AG08396 (cell line): ENCODE measurements around the gene CHN2.

Source experiments
- DNase-seq: peaks from one replicate; pipeline ENCODE4 v3.0.0; 2012; ENCODE audit warnings: low spot score, mixed read lengths

CHN2 gene

GRCh38 chr7:29434380-29434768, 239.8 kb downstream of the CHN2 start:
- no peak for DNase-seq

GRCh38 chr7:29435167-29435566, 240.6 kb downstream of the CHN2 start:
- no peak for DNase-seq

GRCh38 chr7:29435902-29436301, 241.3 kb downstream of the CHN2 start:
- DNase-seq, result no peak

GRCh38 chr7:29442146-29442545, 247.6 kb downstream of the CHN2 start:
- DNase-seq, result no peak

DNA sequence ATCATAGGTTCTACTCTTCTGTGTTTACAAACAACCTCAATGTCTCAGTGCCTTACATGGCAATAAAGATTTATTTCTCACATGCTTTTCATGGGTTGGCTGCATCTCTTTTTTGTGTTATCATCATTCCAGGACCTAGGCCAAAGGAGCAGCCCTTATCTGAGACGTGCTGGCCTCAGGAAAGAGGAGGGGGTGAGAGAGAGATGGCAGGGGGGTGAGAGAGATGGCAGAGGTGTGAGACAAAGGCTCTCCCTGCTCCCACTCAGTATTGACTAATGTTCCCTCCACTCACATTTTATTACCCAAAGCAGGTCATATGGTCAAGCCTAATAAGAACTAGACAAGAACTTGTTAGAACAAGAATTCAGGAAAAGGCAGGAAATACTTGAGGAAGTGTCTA, 249.0 kb downstream of the CHN2 start:
- no peak for DNase-seq

DNA sequence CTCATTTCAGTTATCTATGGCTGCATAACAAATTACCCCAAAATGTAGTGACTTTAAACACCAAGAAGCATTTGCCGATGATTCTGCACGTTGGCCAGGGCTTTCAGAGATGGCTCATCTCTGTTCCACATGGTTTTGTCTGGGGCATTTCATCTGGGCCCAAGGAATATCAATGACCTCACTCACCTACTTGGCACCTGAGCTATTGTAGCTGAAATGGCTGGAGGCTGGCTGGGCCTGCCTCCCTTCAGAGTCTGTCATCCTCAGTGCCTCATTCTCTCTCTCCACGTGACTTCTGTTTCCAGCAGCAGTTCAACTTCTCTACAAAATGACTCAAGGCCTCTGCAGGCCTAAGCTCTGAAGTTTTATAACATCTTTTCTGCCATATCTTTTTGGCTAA, 249.7 kb downstream of the CHN2 start:
- DNase-seq, result no peak

GRCh38 chr7:29445736-29446135, 251.2 kb downstream of the CHN2 start:
- no peak for DNase-seq

DNA sequence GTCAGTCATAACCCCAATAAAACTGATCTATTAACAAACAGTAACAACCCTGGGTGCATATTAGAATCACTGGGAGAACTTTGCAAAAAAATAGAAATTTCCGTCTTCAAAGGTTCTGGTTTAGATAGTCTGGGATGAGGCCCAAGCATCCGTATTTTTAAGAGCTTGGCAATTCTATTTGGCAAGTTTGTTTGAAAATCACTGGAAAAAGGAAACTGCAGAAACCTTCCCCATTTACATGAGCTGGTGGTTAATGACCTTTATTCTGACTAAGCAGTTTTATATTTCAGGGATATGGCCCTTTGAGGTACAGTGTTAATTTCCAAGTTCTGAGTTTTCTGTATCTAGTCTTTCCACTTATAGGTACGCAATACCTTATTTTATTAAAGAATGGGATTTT, 253.3 kb downstream of the CHN2 start:
- DNase-seq, result no peak

- DNase-seq, result no peak
Observed at GRCh38 chr7:29449569-29450260, 255.1 kb downstream of the CHN2 start.

DNA sequence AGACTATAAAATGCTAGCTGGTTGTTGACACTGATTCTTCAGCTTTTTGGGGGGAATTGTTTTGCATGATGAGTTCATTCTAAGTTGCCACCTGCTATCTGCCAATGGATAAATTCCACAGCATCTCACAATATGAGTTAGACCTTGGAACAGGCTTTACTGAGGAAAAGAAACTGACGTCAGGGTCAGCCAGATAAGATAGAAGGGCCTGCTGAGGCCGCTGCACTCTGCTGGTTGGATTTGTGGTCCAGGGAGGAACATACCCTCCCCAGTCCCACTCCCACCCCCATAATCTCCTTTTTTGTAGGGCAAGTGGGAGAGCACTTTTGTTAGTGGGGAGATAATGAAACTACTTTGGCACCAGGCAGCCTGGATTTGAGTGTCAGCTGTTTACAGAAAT, 258.4 kb downstream of the CHN2 start:
- DNase-seq, result no peak

DNA sequence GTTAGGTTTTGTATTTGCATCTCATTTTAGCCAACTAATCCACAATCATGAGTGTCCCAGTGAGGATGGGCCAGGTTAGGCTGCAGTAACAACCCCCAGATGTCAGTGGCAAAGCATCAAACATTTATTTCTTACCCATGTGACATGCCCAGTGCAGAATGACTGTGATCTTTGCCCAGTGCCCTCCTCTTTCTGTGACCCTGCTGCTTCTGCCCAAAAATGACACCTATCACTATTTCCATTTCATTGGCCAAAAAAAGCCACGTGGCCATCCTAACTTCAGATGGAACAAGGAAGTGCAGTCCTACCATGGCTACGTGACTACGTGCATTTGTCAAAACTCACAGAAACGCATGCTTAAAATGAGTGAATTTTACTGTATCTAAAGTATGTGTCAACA, 259.9 kb downstream of the CHN2 start:
- DNase-seq, result no peak

- DNase-seq, result no peak
Observed at GRCh38 chr7:29454899-29455451, 260.4 kb downstream of the CHN2 start.

DNA sequence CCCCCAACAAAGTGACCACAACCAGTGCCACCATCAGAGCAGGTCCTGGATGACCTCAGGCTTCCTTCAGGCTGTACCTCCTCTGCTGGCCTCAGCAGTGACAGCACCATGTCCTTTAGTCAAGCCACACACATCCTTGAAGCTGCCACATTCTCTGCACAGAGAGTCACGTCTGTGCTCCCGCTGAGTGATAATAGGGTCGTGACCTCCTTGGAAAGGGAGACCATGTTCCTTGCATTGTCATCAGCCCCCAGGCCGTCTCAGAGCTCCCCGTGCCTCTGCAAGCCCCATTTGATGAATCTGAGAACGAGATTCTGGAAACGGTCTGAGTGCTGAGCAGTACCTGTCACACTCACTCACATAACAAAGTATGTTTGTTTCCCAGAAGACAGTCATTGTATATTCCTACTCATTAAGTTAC, 262.6 kb downstream of the CHN2 start:
- DNase-seq, result no peak

GRCh38 chr7:29457565-29458011, 263.0 kb downstream of the CHN2 start:
- DNase-seq, result no peak

DNA sequence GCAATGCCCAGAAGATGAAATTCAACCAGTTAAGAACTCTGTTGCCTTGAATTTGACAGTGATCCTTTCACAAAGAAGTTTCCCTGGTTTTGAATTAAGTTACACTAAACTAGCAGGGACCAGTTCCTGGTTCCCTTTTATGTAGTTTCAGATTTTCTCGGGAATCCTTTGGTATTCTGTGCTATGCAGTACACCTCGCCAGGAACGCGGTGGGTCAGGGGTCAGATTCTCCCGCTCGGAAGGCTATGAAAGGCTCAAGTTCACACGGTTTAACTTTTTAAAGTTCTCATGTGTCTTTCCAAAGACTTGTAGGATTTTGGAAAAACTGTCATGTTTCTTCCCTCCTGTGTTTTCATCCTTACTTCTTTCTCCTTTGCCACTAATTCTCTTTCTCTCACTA, 264.4 kb downstream of the CHN2 start:
- no peak for DNase-seq

GRCh38 chr7:29459589-29459988, 265.0 kb downstream of the CHN2 start:
- no peak for DNase-seq

- no peak for DNase-seq
Observed at GRCh38 chr7:29461996-29462395, 267.4 kb downstream of the CHN2 start.

DNA sequence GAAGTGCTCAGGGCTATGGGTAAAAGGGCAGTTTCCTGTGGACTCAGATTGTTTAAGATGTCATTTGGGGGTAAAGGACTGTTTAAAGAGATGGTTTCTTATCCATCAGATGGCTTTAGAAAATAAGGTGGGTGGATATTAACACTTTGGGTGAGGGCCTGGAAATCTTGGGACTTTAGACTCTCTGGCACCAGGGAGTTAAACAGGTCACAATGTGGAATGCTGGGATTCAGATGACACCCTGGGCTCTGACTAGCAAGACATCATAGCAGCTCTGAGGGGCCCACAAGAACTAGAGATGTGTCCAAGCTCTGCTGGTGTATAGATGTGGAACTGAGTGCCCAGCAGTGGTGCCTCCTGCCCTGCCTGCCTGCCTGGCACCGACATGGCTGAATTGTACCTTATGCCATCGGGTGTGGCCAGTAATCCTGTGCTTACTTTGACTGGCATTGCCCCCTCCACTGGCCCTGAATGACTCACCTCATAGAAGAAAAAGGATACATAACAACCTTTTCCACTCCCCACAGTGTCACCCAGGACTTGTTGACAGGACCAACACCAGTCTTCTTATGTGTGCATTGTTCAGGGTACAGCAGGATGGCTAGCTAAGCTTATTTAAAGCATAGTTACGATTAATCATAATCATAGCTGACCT, 269.1 kb downstream of the CHN2 start:
- no peak for DNase-seq

DNA sequence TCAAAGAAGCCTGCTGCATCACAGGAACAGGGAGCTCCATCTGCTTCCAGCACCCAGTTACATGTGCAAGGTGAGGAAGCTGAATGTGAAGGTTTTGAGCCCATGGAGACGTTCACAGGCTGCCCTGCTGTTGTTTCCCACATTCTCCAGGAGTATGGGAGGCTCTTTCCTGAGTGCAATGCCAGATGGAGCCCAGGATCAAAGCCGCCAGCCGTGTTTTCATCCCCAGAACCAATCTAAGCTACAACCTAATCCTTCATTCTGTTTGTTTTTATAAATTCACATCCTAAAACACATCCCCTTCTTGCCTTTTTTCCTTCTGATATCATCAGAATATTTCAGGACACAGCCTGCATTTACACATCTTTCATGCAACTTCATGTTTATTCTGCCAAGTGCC, 270.2 kb downstream of the CHN2 start:
- no peak for DNase-seq

DNA sequence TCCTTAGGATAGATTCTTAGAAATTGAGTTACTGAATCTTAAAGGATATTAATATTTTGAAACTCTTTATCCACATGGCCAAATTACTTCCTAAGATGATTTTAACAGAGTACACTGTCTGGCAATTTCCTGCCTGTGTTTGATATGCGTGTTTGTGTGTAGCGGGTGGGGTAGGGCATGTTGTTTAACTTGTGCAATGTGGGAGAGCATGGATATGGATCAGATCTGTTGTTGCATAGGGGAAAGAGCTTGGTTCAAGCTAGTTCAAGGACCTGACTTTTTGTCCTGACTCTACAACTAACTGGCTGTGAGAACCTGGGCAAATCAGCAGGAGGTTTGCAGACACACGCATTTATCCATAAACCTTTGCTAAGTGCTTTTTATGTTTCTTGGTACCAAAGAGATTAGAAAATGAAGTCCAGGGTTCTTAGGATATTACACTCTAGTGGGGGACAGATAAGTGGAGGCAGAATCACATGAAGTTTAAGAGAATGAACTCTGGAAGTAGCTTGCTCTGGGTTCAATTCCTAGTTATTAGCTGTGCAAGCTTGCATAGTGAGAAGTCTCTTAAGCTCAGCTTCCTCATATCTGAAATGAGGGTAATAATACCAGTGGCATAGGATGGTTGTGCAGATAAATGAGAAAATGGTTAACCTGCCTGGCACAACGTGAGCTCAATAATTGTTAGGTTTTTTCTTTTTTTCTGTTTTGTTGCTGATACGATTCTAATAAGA, 272.8 kb downstream of the CHN2 start:
- DNase-seq, result no peak

GRCh38 chr7:29468196-29468595, 273.6 kb downstream of the CHN2 start:
- no peak for DNase-seq

GRCh38 chr7:29469281-29469680, 274.7 kb downstream of the CHN2 start:
- no peak for DNase-seq

- no peak for DNase-seq
Observed at GRCh38 chr7:29469976-29470557, 275.5 kb downstream of the CHN2 start.
